Motor neuron (in vitro differentiated cells): Measurements from ENCODE around the gene KNCN. TPM values are rescaled to one million over a fixed set of nuclear protein-coding genes. Genes with fewer than 3 reads are reported as not detected.
A peak's percentile ranks its signal among the peaks of the same experiment; 100 is the strongest.

Experiments
- ATAC-seq, 8 experiments: fragments of 200-7000 bp; cut with Tn5 transposase; replicated peaks in 6 of 8; 2 replicates each; pipeline ENCODE4 v1.8.0; 2021; ENCODE audit warnings: mild to moderate bottlenecking in 8 of 8, moderate library complexity in 8 of 8
- H3K27ac ChIP-seq, 2 donors: fragments of 250-450 bp; sonication (Bioruptor Pico); 2 replicates each; pipeline ENCODE4 v1.9.0; 2021; ENCODE audit warnings: antibody characterized with exemption in 2 of 2, mild to moderate bottlenecking in 2 of 2, moderate library complexity in 1 of 2
- H3K4me1 ChIP-seq, 2 donors: fragments of 250-450 bp; sonication (Bioruptor Pico); replicated peaks in 1 of 2; 2 replicates each; pipeline ENCODE4 v1.6.1; 2021; ENCODE audit warnings: antibody characterized with exemption in 2 of 2, mild to moderate bottlenecking in 2 of 2, moderate library complexity in 1 of 2
- H3K4me3 ChIP-seq, 5 donors: fragments of 250-450 bp; sonication (Bioruptor Pico); 2 replicates each; pipeline ENCODE4 v1.9.0; 2021; ENCODE audit warnings: antibody characterized with exemption in 5 of 5, mild to moderate bottlenecking in 5 of 5, moderate library complexity in 4 of 5
- WGBS, 10 experiments: fragments of 450-650 bp; shearing (Covaris generic); methylation state at CpG; one replicate each; pipeline ENCODE4 v1.0.0; 2022; 5-methylcytosine and 5-hydroxymethylcytosine counted together
- in situ Hi-C, 9 experiments: fragments of 400-800 bp; cut with MboI; loops; one replicate each; pipeline ENCODE4 v1.15.0; 2021; ENCODE audit warnings: low sequenced_read_pairs in 9 of 9, low pct_unique_long_range_greater_than_20kb in 2 of 9; ENCODE audit not compliant: unreplicated experiment in 9 of 9
- total RNA-seq, 8 experiments: library from RNA; unstranded; fragments of 300-600 nt; gene quantifications; 2 replicates each; pipeline versions ENCODE4 v1.2.3 to v1.2.4, GENCODE V29; 2022

KNCN gene
- total RNA-seq, 8 experiments from 2014 or later = 0.13 to 1.4 (median 0.32) TPM; not detected in 1

GRCh38 chr1:46549697-46550681 is 1.5 kb downstream of the KNCN start:
- peak; percentile 75 to 96 (median 91) for ATAC-seq
- in situ Hi-C loops = loop anchor here in 6 of 9 experiments (25.0 kb wide), 1 partner anchor 113 kb away; no protein-coding TSS in a partner anchor
- H3K4me3 ChIP-seq = no peak overlapping the region
- 0 to 63% (median 47%) methylated on average over 1 to 8 of the region's 20 CpGs; no CpG with 5 or more reads in 5 of the 10 experiments for WGBS, 10 experiments
- H3K27ac ChIP-seq = peak overlapping the region; percentile 32 to 79
- H3K4me1 ChIP-seq = peaks cover 46 to 48% of the 10 kb centered on the region in 2 donors

- Histone ChIP-seq H3K4me1 (peaks cover 36 to 38% of the 10 kb centered on the region in 2 donors), H3K4me3 (no peak overlapping the region), H3K27ac (no peak overlapping the region)
- 0 to 71% (median 48%) methylated on average over 1 to 18 of the region's 22 CpGs; no CpG with 5 or more reads in 2 of the 10 experiments for WGBS, 10 experiments
- in situ Hi-C loops = loop anchor here in 6 of 9 experiments (25.0 kb wide), 1 partner anchor 110 kb away; no protein-coding TSS in a partner anchor
- ATAC-seq = peak in 3 of 8 experiments; percentile 22 to 62 (median 61)
Measured at GRCh38 chr1:46547481-46548383, 3.7 kb downstream of the KNCN start.

- in situ Hi-C loops = loop anchor here in 6 of 9 experiments (25.0 kb wide), 1 partner anchor 109 kb away; no protein-coding TSS in a partner anchor
- no peak for ATAC-seq
- Histone ChIP-seq H3K4me3 (no peak overlapping the region), H3K4me1 (peaks cover 30 to 32% of the 10 kb centered on the region in 2 donors), H3K27ac (no peak overlapping the region)
- WGBS, 10 experiments = 6 to 80% (median 54%) methylated on average over 1 to 5 of the region's 5 CpGs; no CpG with 5 or more reads in 2 of the 10 experiments
Measured at GRCh38 chr1:46546210-46546609, 5.2 kb downstream of the KNCN start.

- peaks cover 26 to 28% of the 10 kb centered on the region in 2 donors for H3K4me1 ChIP-seq
Measured at GRCh38 chr1:46545784-46546183, 5.7 kb downstream of the KNCN start.

GRCh38 chr1:46544561-46545240 is 6.7 kb downstream of the KNCN start:
- WGBS, 10 experiments = 10 to 90% (median 56%) methylated on average over 1 to 4 of the region's 5 CpGs; no CpG with 5 or more reads in 4 of the 10 experiments
- Histone ChIP-seq H3K4me3 (no peak overlapping the region), H3K4me1 (peaks cover 15 to 17% of the 10 kb centered on the region in 2 donors), H3K27ac (no peak overlapping the region)
- ATAC-seq = no peak
- in situ Hi-C loops = loop anchor here in 6 of 9 experiments (25.0 kb wide), 1 partner anchor 107 kb away; no protein-coding TSS in a partner anchor

More at GRCh38 chr1:46545784-46546183, 5.7 kb downstream of the KNCN start:
- ATAC-seq = no peak
- Histone ChIP-seq H3K4me3 (no peak overlapping the region), H3K27ac (no peak overlapping the region)
- WGBS, 10 experiments = 30 to 78% (median 63%) methylated on average over 2 to 3 of the region's 3 CpGs; no CpG with 5 or more reads in 4 of the 10 experiments
- in situ Hi-C loops = loop anchor here in 6 of 9 experiments (25.0 kb wide), 1 partner anchor 108 kb away; no protein-coding TSS in a partner anchor

GRCh38 chr1:46543761-46544560 is 7.5 kb downstream of the KNCN start:
- Histone ChIP-seq H3K27ac (no peak overlapping the region), H3K4me1 (peaks cover 8 to 10% of the 10 kb centered on the region in 2 donors), H3K4me3 (peak overlapping the region in 2 of 5 donors; percentile 2 to 5)
- WGBS, 10 experiments = 0 to 10% (median 4%) methylated on average over 1 to 21 of the region's 58 CpGs; no CpG with 5 or more reads in 4 of the 10 experiments
- in situ Hi-C loops = loop anchor here in 6 of 9 experiments (25.0 kb wide), 1 partner anchor 107 kb away; no protein-coding TSS in a partner anchor
- ATAC-seq = peak in 5 of 8 experiments; percentile 51 to 59 (median 55)

GRCh38 chr1:46543382-46543760 is 8.1 kb downstream of the KNCN start:
- Histone ChIP-seq H3K27ac (no peak overlapping the region), H3K4me3 (no peak overlapping the region), H3K4me1 (peaks cover 8 to 10% of the 10 kb centered on the region in 2 donors)
- 7 to 100% (median 23%) methylated on average over 1 to 6 of the region's 7 CpGs; no CpG with 5 or more reads in 4 of the 10 experiments for WGBS, 10 experiments
- peak in 4 of 8 experiments; percentile 6 to 29 (median 8) for ATAC-seq
- in situ Hi-C loops = loop anchor here in 6 of 9 experiments (25.0 kb wide), 1 partner anchor 106 kb away; no protein-coding TSS in a partner anchor

GRCh38 chr1:46539972-46540371 is 11.5 kb downstream of the KNCN start:
- WGBS, 10 experiments = 0 to 85% (median 64%) methylated on average over 1 to 8 of the region's 9 CpGs; no CpG with 5 or more reads in 3 of the 10 experiments
- Histone ChIP-seq H3K4me3 (no peak overlapping the region), H3K4me1 (peaks cover 0 to 5% of the 10 kb centered on the region in 2 donors), H3K27ac (no peak overlapping the region)
- peak; percentile 5 to 96 (median 32) for ATAC-seq
- in situ Hi-C loops = loop anchor here in 6 of 9 experiments (25.0 kb wide), 1 partner anchor 103 kb away; no protein-coding TSS in a partner anchor

- H3K27ac ChIP-seq = no peak overlapping the region
- H3K4me1 ChIP-seq = peaks cover 0 to 2% of the 10 kb centered on the region in 2 donors
- ATAC-seq = no peak
- WGBS, 10 experiments = 20 to 65% (median 42%) methylated on average over 1 to 2 of the region's 2 CpGs; no CpG with 5 or more reads in 2 of the 10 experiments
- in situ Hi-C loops = loop anchor here in 6 of 9 experiments (25.0 kb wide), 1 partner anchor 101 kb away; no protein-coding TSS in a partner anchor
- no peak overlapping the region for H3K4me3 ChIP-seq
Measured at GRCh38 chr1:46538147-46538546, 13.3 kb downstream of the KNCN start.

- in situ Hi-C loops = loop anchor here in 6 of 9 experiments (25.0 kb wide), 1 partner anchor 100 kb away; no protein-coding TSS in a partner anchor
Measured at GRCh38 chr1:46537651-46538050, 13.8 kb downstream of the KNCN start.

GRCh38 chr1:46536527-46536926 is 14.9 kb downstream of the KNCN start:
- WGBS, 10 experiments = 20 to 100% (median 88%) methylated on average over 1 of the region's 1 CpG
- ATAC-seq = no peak
- in situ Hi-C loops = loop anchor here in 6 of 9 experiments (25.0 kb wide), 1 partner anchor 99 kb away; no protein-coding TSS in a partner anchor
- Histone ChIP-seq H3K4me1 (peaks cover 0 to 2% of the 10 kb centered on the region in 2 donors), H3K27ac (no peak overlapping the region), H3K4me3 (no peak overlapping the region)

More at GRCh38 chr1:46537651-46538050, 13.8 kb downstream of the KNCN start:
- H3K4me1 ChIP-seq = peaks cover 0 to 2% of the 10 kb centered on the region in 2 donors
- WGBS, 10 experiments = 29 to 81% (median 73%) methylated on average over 1 to 2 of the region's 2 CpGs; no CpG with 5 or more reads in 4 of the 10 experiments
- no peak for ATAC-seq
- no peak overlapping the region for H3K27ac ChIP-seq
- no peak overlapping the region for H3K4me3 ChIP-seq
